PC-9 (cell line): ENCODE data around the gene MTRFR.

ENCODE experiments used
- CTCF ChIP-seq: fragments of 200-600 bp; sonication (generic); conservative IDR thresholded peaks from 2 replicates; pipeline ENCODE4 v1.6.1; 2017; ENCODE audit warnings: mixed run types, antibody characterized with exemption, mild to moderate bottlenecking, moderate library complexity
- EZH2 ChIP-seq: fragments of 200-600 bp; sonication (generic); IDR thresholded peaks from 2 replicates; pipeline ENCODE4 v1.8.0; 2017; ENCODE audit warnings: antibody characterized with exemption, low read depth

DNA sequence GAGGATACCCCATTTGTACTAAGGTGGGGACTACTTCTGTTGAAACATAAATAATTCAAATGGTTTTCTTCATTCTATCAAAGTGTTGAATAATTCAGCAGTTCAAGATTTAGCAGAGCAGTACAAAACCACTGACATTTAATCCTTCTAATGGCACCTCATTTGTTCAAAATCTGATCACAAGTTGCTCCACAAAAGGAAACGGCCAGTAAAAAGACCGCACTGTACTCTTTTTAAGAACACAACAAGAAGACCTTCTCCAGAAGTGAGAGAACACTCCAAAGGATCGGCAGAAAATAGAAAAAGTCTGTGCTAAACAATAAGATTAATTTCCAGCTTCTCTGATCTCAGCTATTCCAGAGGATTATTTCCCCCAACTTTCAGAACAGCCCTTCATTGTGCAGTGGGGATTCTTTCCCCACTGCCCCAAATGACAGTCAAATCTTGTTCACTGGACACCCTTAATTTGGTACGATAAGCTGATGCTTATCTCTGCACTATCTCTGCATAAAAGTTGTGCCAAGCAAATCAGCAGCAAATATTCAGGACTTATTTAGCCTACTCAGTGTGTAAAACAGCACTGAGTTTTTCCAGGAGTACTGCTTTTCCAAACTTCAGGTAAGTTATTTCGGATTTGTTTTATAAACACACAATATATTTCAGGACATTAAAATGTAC, 5.5 kb upstream of the MTRFR start:
- no peak for TF ChIP-seq CTCF
- no peak for TF ChIP-seq EZH2
